HG02678 (cell line): ENCODE measurements around the gene ZNF883.

ENCODE experiments used
- ATAC-seq: cut with Tn5 transposase; IDR thresholded peaks from one replicate; pipeline ENCODE4 v1.9.1; 2021; ENCODE audit warnings: mild to moderate bottlenecking, moderate library complexity; ENCODE audit not compliant: unreplicated experiment

ZNF883 gene

DNA sequence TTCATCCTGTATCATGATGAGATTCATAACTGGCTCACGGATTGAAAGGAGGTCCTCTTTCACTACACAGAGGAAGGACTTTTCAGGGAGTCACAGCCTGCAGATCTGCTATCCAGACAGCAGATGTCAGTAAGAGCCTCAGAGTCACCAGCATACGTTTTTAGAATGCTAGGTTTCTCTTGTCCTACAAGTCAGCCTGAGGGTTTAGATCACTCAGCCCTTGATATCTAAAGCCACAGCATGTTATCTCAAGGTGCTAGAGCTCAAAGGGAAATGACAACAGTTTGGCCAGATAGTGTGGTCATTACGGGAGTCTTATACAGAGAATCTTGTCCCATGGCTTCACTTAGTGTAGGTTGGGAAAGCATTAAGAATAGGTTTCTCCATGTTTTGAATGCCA is 90.4 kb downstream of the ZNF883 start:
- ATAC-seq = no peak

DNA sequence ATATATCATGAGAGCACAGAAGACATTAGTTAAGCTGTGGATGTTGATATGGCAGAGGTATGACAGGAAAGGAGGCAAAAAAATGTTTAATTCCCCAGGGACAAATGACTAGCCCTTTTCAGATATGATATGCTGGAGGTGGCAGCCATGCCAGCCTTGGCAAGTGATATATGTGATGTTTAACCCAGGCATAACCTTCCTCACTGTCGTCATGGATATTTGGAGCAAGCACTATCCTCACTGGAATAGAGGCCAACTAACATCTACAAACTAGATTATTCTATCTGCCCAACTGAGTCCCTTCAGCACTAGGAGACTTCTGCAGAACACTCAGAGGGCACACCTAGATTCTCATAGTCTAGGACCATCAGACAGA is 94.0 kb downstream of the ZNF883 start:
- no peak for ATAC-seq

DNA sequence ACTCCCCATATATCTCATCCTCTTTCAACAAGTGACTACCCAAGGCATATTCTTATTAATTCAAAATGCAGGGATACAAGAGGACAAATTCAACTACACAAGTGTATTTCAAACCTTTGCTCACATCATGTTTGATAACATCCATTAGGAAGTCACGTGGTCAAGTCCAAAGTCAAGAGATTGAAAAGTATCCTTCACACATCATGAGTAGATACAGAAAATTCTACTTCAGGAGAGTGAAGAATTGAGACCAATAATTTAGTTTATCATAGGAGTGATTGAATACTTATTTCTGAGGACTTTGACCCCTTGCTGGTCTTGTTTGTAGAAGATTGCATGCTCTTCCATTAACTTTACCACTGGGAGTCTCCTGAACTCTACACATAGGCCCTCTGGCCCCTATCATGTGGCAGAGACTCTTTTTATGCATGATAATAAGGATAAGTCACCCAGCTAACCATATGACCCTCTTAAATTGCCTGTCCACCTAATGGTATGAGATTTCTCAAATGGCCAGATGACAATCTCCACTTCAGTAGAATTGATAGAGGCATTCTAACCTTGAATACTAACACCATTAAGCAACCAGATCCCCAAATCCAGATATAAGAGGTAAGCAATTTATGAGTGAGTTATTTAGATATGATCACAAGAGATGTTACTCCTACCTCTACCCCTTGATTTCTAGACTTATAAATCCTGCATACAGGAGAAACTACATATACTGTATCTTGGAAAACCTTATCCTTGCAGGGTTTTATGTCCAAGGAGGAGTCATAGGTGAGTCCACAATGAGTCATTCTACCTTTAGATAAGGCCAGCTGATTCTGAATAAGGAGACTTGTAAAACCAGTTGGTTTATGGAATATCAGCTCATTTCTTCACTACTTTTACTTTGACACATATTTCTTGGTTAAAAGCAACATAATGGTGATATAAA is 94.7 kb downstream of the ZNF883 start:
- ATAC-seq = no peak

DNA sequence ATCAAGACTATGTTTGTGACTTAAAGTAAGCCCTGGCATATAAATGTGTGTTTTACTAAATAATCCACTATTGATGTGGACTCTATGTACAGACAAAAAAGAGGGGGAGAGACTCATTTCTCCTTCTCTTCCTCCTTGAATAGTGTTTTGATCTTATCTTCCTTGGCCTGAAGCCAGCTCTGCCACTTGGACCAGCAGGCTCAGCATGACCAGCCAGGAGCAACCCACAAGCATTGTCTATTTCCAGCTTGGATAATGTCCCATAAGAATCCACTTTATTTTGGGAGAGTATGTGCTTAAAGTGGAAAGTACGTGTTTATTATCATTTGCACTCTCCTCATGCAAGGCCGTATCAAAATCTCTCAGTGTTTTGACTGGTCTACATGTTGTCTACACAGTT is 97.5 kb downstream of the ZNF883 start:
- no peak for ATAC-seq

DNA sequence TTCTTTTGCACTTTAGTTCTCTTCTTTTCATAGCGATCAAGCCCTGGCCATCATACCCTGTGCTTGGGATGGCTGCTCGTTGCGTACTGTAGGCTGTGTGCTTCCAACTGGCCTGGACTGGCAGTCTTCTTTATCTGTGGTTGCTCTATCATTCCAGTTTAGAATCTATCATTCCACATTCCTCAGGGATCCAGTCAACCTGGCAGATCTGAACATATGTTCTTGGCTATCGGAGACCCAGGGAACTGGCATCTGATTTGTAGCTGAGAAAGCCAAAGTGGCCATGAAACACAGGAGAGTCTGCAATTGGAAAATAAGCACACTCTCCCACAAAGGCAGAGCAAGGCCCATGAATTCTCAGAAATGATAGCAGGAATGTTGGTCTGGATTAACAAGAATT is 98.7 kb downstream of the ZNF883 start:
- ATAC-seq = no peak

DNA sequence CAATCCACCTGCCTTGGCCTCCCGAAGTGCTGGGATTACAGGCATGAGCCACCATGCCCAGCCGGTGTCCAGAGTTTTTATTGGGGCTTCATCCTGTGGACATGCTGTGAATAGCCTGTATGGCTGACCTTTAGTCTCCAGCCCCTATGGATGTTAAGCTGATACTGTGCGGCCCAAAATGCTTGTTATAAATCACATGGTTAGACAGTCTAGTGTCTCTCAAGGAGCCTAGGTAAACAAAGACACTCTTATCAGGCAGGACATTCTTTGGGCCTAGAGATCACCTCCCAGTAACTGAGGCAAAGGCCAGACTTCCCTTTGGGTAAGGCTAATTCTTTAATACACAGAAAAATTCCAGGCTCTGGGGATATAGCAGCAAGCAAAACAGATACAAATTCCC is 99.4 kb downstream of the ZNF883 start:
- ATAC-seq = no peak

DNA sequence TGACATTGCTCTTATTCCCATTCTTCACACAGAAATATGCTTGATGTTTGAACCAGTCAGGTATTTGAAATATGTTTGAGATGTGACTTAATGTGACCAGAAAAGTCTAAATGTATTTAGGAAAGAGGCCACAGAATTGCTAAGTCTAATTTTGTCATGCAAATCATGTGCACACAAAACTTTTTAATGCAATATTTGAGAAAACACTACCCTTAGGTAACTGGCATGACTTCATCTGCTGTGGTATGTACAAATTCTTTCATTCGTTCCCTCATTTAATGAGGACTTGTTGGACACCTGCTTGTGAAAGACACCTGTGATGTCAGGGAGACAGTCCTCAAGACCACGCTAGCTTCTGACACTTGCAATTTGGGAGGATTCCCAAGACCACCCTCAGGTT is 100.3 kb downstream of the ZNF883 start:
- ATAC-seq = no peak
